ENCODE results near the gene GM2A. TPM values are rescaled to one million over a fixed set of nuclear protein-coding genes. Genes with fewer than 3 reads are reported as not detected.

Gene GM2A
- total and polyA plus RNA-seq, 2 donors (not counting 1 experiment from before 2014, with no cell fraction given), result 29.8 to 82.7 TPM

GRCh38 chr5:151295138-151295537 is 42.2 kb downstream of the GM2A start:
- Histone ChIP-seq H4K20me1 (ENCODE audit: control insufficient read depth, insufficient read depth, low read length, poor library complexity, severe bottlenecking) (no peaks in the 10 kb centered on the region), H2AFZ (ENCODE audit: insufficient read depth, low read depth, low read length, poor library complexity, severe bottlenecking) (no peak overlapping the region), H3K79me2 (ENCODE audit: control insufficient read depth, insufficient read depth, low read length) (no peaks in the 10 kb centered on the region), H3K9me3 (ENCODE audit: control extremely low read depth in 1 of 3, control insufficient read depth in 2 of 3, insufficient read depth in 1 of 3, low read length in 2 of 3) (no peaks in the 10 kb centered on the region), H3K9ac (ENCODE audit: low read length) (no peak overlapping the region), H3K4me1 (ENCODE audit: control insufficient read depth in 2 of 2, insufficient read depth in 2 of 2, low read length in 2 of 2) (no peaks in the 10 kb centered on the region), H3K27me3 (replicated peaks in 1 of 4; ENCODE audit: control extremely low read depth in 1 of 4, control insufficient read depth in 3 of 4, insufficient read depth in 4 of 4, low read length in 3 of 4) (no peaks in the 10 kb centered on the region), H3K27ac (ENCODE audit: low read length in 2 of 2) (no peak overlapping the region), H3K4me2 (replicated peaks; ENCODE audit: low read depth, low read length, poor library complexity, severe bottlenecking) (no peak overlapping the region), H3K4me3 (ENCODE audit: control extremely low read depth in 1 of 5, extremely low read depth in 1 of 5, insufficient read depth in 1 of 5, low read depth in 2 of 5, low read length in 4 of 5) (no peak overlapping the region), H3K36me3 (replicated peaks in 1 of 2; ENCODE audit: control extremely low read depth in 1 of 2, control insufficient read depth in 1 of 2, extremely low read depth in 1 of 2, insufficient read depth in 2 of 2, low read length in 1 of 2) (no peaks in the 10 kb centered on the region)
- WGBS (ENCODE audit: insufficient coverage), result 95% methylated on average over 5 of the region's 5 CpGs
- Mint-ChIP-seq H3K4me1 (peaks cover 2% of the 10 kb centered on the region), H3K27ac (no peak overlapping the region), H3K9me3 (ENCODE audit: insufficient read depth) (no peaks in the 10 kb centered on the region), H3K4me3 (no peak overlapping the region), H3K27me3 (peaks cover 10% of the 10 kb centered on the region)
- intact Hi-C loops (cut with micrococcal nuclease), result loop anchor here (5.0 kb wide), 1 partner anchor 243 kb away; no protein-coding TSS in a partner anchor
- POLR2A ChIA-PET, result no interaction called here
- DNase-seq (no peak), ATAC-seq (ENCODE audit: low read depth) (no peak)
- CTCF ChIA-PET, result no interaction called here
- TF ChIP-seq EZH2 (IDR thresholded peaks at IDR 0.05; ENCODE audit: borderline replicate concordance, insufficient read depth, low read depth, low read length, poor library complexity, severe bottlenecking) (no peak), CTCF (IDR thresholded peaks at IDR 0.05) (no peak)

GRCh38 chr5:151295791-151296477 is 42.9 kb downstream of the GM2A start:
- H3K9me3 Mint-ChIP-seq (ENCODE audit: insufficient read depth), result no peaks in the 10 kb centered on the region
- Histone ChIP-seq H3K4me3 (ENCODE audit: control extremely low read depth in 1 of 5, extremely low read depth in 1 of 5, insufficient read depth in 1 of 5, low read depth in 2 of 5, low read length in 4 of 5) (no peak overlapping the region), H3K4me2 (replicated peaks; ENCODE audit: low read depth, low read length, poor library complexity, severe bottlenecking) (no peak overlapping the region), H3K36me3 (replicated peaks in 1 of 2; ENCODE audit: control extremely low read depth in 1 of 2, control insufficient read depth in 1 of 2, extremely low read depth in 1 of 2, insufficient read depth in 2 of 2, low read length in 1 of 2) (no peaks in the 10 kb centered on the region), H3K79me2 (ENCODE audit: control insufficient read depth, insufficient read depth, low read length) (no peaks in the 10 kb centered on the region), H3K4me1 (ENCODE audit: control insufficient read depth in 2 of 2, insufficient read depth in 2 of 2, low read length in 2 of 2) (no peaks in the 10 kb centered on the region), H4K20me1 (ENCODE audit: control insufficient read depth, insufficient read depth, low read length, poor library complexity, severe bottlenecking) (no peaks in the 10 kb centered on the region), H3K27ac (ENCODE audit: low read length in 2 of 2) (no peak overlapping the region), H3K9ac (ENCODE audit: low read length) (no peak overlapping the region), H3K27me3 (replicated peaks in 1 of 4; ENCODE audit: control extremely low read depth in 1 of 4, control insufficient read depth in 3 of 4, insufficient read depth in 4 of 4, low read length in 3 of 4) (no peaks in the 10 kb centered on the region), H2AFZ (ENCODE audit: insufficient read depth, low read depth, low read length, poor library complexity, severe bottlenecking) (no peak overlapping the region), H3K9me3 (ENCODE audit: control extremely low read depth in 1 of 3, control insufficient read depth in 2 of 3, insufficient read depth in 1 of 3, low read length in 2 of 3) (no peaks in the 10 kb centered on the region)
- peaks cover 2% of the 10 kb centered on the region for H3K4me1 Mint-ChIP-seq
- CTCF ChIA-PET, result interaction anchor here (0.7 to 1.8 kb wide), 4 partner anchors 20 to 244 kb away, joined by 3 to 4 read pairs (median 4); no protein-coding TSS in a partner anchor
- no peak overlapping the region for H3K27ac Mint-ChIP-seq
- intact Hi-C loops (cut with micrococcal nuclease), result loop anchor here (5.0 kb wide), 1 partner anchor 244 kb away; no protein-coding TSS in a partner anchor
- TF ChIP-seq EZH2 (IDR thresholded peaks at IDR 0.05; ENCODE audit: borderline replicate concordance, insufficient read depth, low read depth, low read length, poor library complexity, severe bottlenecking) (no peak), CTCF (IDR thresholded peaks at IDR 0.05) (no peak)
- WGBS (ENCODE audit: insufficient coverage), result 78% methylated on average over 6 of the region's 7 CpGs
- peaks cover 16% of the 10 kb centered on the region for H3K27me3 Mint-ChIP-seq
- ATAC-seq (ENCODE audit: low read depth) (no peak), DNase-seq (no peak)
- no peak overlapping the region for H3K4me3 Mint-ChIP-seq
- POLR2A ChIA-PET, result no interaction called here

Data from B cell (primary cell).